ENCODE results near the gene SARNP.

Gene SARNP

GRCh38 chr12:55849616-55850343 is 32.3 kb upstream of the SARNP start:
- H3K9ac ChIP-seq (ENCODE audit: low read length): no peak overlapping the region

GRCh38 chr12:55847603-55848291 is 30.2 kb upstream of the SARNP start:
- Histone ChIP-seq H2AFZ (ENCODE audit: low read length) (no peak overlapping the region), H3K4me1 (ENCODE audit: insufficient read depth, low read length, severe bottlenecking) (no peaks in the 10 kb centered on the region), H4K20me1 (ENCODE audit: insufficient read depth, low read length) (no peaks in the 10 kb centered on the region), H3K27ac (ENCODE audit: low read depth, low read length, poor library complexity, severe bottlenecking) (no peak overlapping the region), H3F3A (ENCODE audit: insufficient read depth, low read length) (no peaks in the 10 kb centered on the region), H3K4me3 (ENCODE audit: low read depth, low read length, poor library complexity, severe bottlenecking) (no peak overlapping the region), H3K4me2 (ENCODE audit: low read length) (no peak overlapping the region), H3K9me2 (ENCODE audit: low read depth, low read length) (no peaks in the 10 kb centered on the region), H3K36me3 (ENCODE audit: insufficient read depth, low read length) (no peaks in the 10 kb centered on the region), H3K9ac (ENCODE audit: low read length) (no peak overlapping the region), H3K9me3 (ENCODE audit: low read length) (no peaks in the 10 kb centered on the region), H3K27me3 (ENCODE audit: insufficient read depth, low read length) (0 out of 2 replicates have a peak, but pooled peaks cover 3% of the 10 kb centered on the region), H3K79me2 (ENCODE audit: insufficient read depth, low read length) (no peaks in the 10 kb centered on the region)
- TF ChIP-seq, protein P1, sequence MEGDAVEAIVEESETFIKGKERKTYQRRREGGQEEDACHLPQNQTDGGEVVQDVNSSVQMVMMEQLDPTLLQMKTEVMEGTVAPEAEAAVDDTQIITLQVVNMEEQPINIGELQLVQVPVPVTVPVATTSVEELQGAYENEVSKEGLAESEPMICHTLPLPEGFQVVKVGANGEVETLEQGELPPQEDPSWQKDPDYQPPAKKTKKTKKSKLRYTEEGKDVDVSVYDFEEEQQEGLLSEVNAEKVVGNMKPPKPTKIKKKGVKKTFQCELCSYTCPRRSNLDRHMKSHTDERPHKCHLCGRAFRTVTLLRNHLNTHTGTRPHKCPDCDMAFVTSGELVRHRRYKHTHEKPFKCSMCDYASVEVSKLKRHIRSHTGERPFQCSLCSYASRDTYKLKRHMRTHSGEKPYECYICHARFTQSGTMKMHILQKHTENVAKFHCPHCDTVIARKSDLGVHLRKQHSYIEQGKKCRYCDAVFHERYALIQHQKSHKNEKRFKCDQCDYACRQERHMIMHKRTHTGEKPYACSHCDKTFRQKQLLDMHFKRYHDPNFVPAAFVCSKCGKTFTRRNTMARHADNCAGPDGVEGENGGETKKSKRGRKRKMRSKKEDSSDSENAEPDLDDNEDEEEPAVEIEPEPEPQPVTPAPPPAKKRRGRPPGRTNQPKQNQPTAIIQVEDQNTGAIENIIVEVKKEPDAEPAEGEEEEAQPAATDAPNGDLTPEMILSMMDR (IDR thresholded peaks at IDR 0.05; ENCODE audit: low read length): no peak
- no peak for TF ChIP-seq EZH2 (IDR thresholded peaks at IDR 0.05; ENCODE audit: borderline replicate concordance, low read length)

More at GRCh38 chr12:55849616-55850343, 32.3 kb upstream of the SARNP start:
- Histone ChIP-seq H3K4me1 (ENCODE audit: insufficient read depth, low read length, severe bottlenecking) (no peaks in the 10 kb centered on the region), H3K27ac (ENCODE audit: low read depth, low read length, poor library complexity, severe bottlenecking) (no peak overlapping the region), H3F3A (ENCODE audit: insufficient read depth, low read length) (no peaks in the 10 kb centered on the region), H2AFZ (ENCODE audit: low read length) (no peak overlapping the region), H4K20me1 (ENCODE audit: insufficient read depth, low read length) (no peaks in the 10 kb centered on the region), H3K9me2 (ENCODE audit: low read depth, low read length) (no peaks in the 10 kb centered on the region), H3K9me3 (ENCODE audit: low read length) (no peaks in the 10 kb centered on the region), H3K4me2 (ENCODE audit: low read length) (no peak overlapping the region), H3K79me2 (ENCODE audit: insufficient read depth, low read length) (no peaks in the 10 kb centered on the region), H3K36me3 (ENCODE audit: insufficient read depth, low read length) (no peaks in the 10 kb centered on the region), H3K27me3 (ENCODE audit: insufficient read depth, low read length) (0 out of 2 replicates have a peak, but pooled peaks cover 3% of the 10 kb centered on the region), H3K4me3 (ENCODE audit: low read depth, low read length, poor library complexity, severe bottlenecking) (no peak overlapping the region)
- no peak for TF ChIP-seq EZH2 (IDR thresholded peaks at IDR 0.05; ENCODE audit: borderline replicate concordance, low read length)
- TF ChIP-seq, protein P1 (IDR thresholded peaks at IDR 0.05; ENCODE audit: low read length): no peak

GRCh38 chr12:55847033-55847432 is 29.5 kb upstream of the SARNP start:
- Histone ChIP-seq H4K20me1 (ENCODE audit: insufficient read depth, low read length) (no peaks in the 10 kb centered on the region), H3K9ac (ENCODE audit: low read length) (no peak overlapping the region), H3K4me2 (ENCODE audit: low read length) (no peak overlapping the region), H2AFZ (ENCODE audit: low read length) (no peak overlapping the region), H3K9me3 (ENCODE audit: low read length) (no peaks in the 10 kb centered on the region), H3K79me2 (ENCODE audit: insufficient read depth, low read length) (no peaks in the 10 kb centered on the region), H3K27me3 (ENCODE audit: insufficient read depth, low read length) (0 out of 2 replicates have a peak, but pooled peaks cover 3% of the 10 kb centered on the region), H3F3A (ENCODE audit: insufficient read depth, low read length) (no peaks in the 10 kb centered on the region), H3K36me3 (ENCODE audit: insufficient read depth, low read length) (no peaks in the 10 kb centered on the region), H3K4me3 (ENCODE audit: low read depth, low read length, poor library complexity, severe bottlenecking) (no peak overlapping the region), H3K4me1 (ENCODE audit: insufficient read depth, low read length, severe bottlenecking) (no peaks in the 10 kb centered on the region), H3K27ac (ENCODE audit: low read depth, low read length, poor library complexity, severe bottlenecking) (no peak overlapping the region), H3K9me2 (ENCODE audit: low read depth, low read length) (no peaks in the 10 kb centered on the region)
- TF ChIP-seq, protein P1 (IDR thresholded peaks at IDR 0.05; ENCODE audit: low read length): no peak
- TF ChIP-seq EZH2 (IDR thresholded peaks at IDR 0.05; ENCODE audit: borderline replicate concordance, low read length): no peak
